ENCODE measurements around the gene ACTR2. TPM values are rescaled to one million over a fixed set of nuclear protein-coding genes. Genes with fewer than 3 reads are reported as not detected.
"Not testable (repeated sequence)": the region's sequence is repeated elsewhere in the genome, so short reads cannot be mapped to it uniquely, and the experiment has no call there.

ACTR2 gene
- total RNA-seq, 1 donor from 2014 or later, result 187 TPM

- no peak for DNase-seq (ENCODE audit: low spot score)
- ATAC-seq, result no peak
- intact Hi-C loops (cut with DNase I), result loop anchor here (10.0 kb wide), 1 partner anchor 136 kb away; the partner anchor contains the start of gene SPRED2
These were observed 71.6 kb downstream of the ACTR2 start for GRCh38 chr2:65299246-65299645.

- peak; percentile 97 for ATAC-seq
- peak; percentile 81 for DNase-seq (ENCODE audit: low spot score)
- intact Hi-C loops (cut with DNase I), result no loop called here
These were observed 72.6 kb downstream of the ACTR2 start for GRCh38 chr2:65300134-65300760.

- ATAC-seq (peak; percentile 51), DNase-seq (ENCODE audit: low spot score) (no peak)
- intact Hi-C loops (cut with DNase I), result no loop called here
These were observed 73.4 kb downstream of the ACTR2 start for GRCh38 chr2:65300761-65301711.

- intact Hi-C loops (cut with DNase I), result no loop called here
- ATAC-seq (no peak), DNase-seq (ENCODE audit: low spot score) (no peak)
These were observed 78.3 kb downstream of the ACTR2 start for GRCh38 chr2:65305934-65306333.

GRCh38 chr2:65309699-65310098 is 82.1 kb downstream of the ACTR2 start:
- intact Hi-C loops (cut with DNase I), result no loop called here
- DNase-seq (ENCODE audit: low spot score) (no peak), ATAC-seq (peak; percentile 16)

- DNase-seq (ENCODE audit: low spot score) (no peak), ATAC-seq (no peak)
- intact Hi-C loops (cut with DNase I), result no loop called here
These were observed 83.4 kb downstream of the ACTR2 start for GRCh38 chr2:65311049-65311448.

GRCh38 chr2:65311596-65311995 is 84.0 kb downstream of the ACTR2 start:
- intact Hi-C loops (cut with DNase I), result no loop called here
- no peak for DNase-seq (ENCODE audit: low spot score)
- ATAC-seq, result no peak

GRCh38 chr2:65313126-65313953 is 85.7 kb downstream of the ACTR2 start:
- intact Hi-C loops (cut with DNase I), result no loop called here
- DNase-seq (ENCODE audit: low spot score), result no peak
- ATAC-seq, result peak; percentile 13

- DNase-seq (ENCODE audit: low spot score), result no peak
- intact Hi-C loops (cut with DNase I), result no loop called here
- ATAC-seq, result no peak
These were observed 86.3 kb downstream of the ACTR2 start for GRCh38 chr2:65313954-65314256.

GRCh38 chr2:65314801-65315441 is 87.3 kb downstream of the ACTR2 start:
- no peak for DNase-seq (ENCODE audit: low spot score)
- intact Hi-C loops (cut with DNase I), result no loop called here
- no peak for ATAC-seq

- intact Hi-C loops (cut with DNase I), result no loop called here
- no peak for DNase-seq (ENCODE audit: low spot score)
- peak; percentile 70 for ATAC-seq
These were observed 88.4 kb downstream of the ACTR2 start for GRCh38 chr2:65316072-65316471.

- DNase-seq (ENCODE audit: low spot score); intact Hi-C loops (cut with DNase I); ATAC-seq: not testable (repeated sequence)
These were observed 89.7 kb downstream of the ACTR2 start for GRCh38 chr2:65317351-65317750.

GRCh38 chr2:65317841-65318240 is 90.2 kb downstream of the ACTR2 start:
- no peak for ATAC-seq
- no peak for DNase-seq (ENCODE audit: low spot score)
- intact Hi-C loops (cut with DNase I), result no loop called here

GRCh38 chr2:65319072-65319673 is 91.5 kb downstream of the ACTR2 start:
- ATAC-seq, result no peak
- intact Hi-C loops (cut with DNase I), result no loop called here
- DNase-seq (ENCODE audit: low spot score), result no peak

- ATAC-seq (no peak), DNase-seq (ENCODE audit: low spot score) (no peak)
- intact Hi-C loops (cut with DNase I), result no loop called here
These were observed 92.0 kb downstream of the ACTR2 start for GRCh38 chr2:65319674-65320041.

- no peak for DNase-seq (ENCODE audit: low spot score)
- peak; percentile 71 for ATAC-seq
- intact Hi-C loops (cut with DNase I), result no loop called here
These were observed 92.6 kb downstream of the ACTR2 start for GRCh38 chr2:65320042-65320725.
